ENCODE measurements around the gene TCF19.

Gene TCF19

DNA sequence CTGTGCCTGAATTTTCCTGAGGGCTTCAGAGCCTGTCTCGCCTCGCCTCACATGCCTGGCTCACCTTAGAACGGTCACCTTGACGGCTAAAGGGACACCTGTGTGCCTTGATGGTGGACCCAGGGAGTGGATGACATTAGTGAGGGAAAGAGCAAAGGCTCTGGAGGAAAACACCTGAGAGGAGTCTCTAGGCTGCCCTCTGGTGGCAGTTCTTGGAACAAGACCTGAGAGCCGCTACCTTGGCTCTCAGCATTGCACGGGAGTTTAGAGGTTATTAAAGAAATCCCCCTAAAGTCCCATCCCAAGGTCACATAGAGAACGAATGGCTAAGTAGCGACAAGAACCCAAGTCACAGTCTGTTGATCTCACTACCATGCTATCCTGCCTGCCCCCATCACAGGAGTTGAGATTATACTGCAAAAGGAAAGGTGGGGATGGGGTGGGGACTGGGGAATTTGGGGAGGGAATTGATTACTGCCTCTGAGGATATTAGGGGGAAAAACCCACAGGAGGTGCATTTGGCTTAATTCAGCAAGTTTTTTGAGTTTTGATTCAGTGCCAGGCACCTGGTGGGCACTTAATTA lies 30.2 kb upstream of the TCF19 start:
- DNase-seq = no peak

DNA sequence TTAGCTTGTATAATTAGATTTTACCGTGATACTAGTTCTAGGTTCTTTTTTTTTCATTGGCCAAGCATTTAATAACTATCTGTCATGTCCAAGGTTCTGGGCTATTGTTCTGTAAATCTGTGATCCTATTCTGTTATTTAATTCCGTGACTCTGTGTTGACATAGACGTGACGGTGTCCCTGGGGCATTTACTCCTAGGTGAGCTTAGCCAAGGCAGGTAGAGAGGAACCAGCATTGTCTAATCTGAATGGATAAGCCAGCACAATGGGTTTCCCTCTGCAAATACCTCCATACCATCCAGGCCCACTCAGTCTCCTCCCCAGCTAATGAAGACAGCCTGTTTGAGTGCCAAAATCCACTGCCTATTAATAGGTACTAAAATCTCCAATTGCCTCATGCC lies 29.3 kb upstream of the TCF19 start:
- DNase-seq = no peak

DNA sequence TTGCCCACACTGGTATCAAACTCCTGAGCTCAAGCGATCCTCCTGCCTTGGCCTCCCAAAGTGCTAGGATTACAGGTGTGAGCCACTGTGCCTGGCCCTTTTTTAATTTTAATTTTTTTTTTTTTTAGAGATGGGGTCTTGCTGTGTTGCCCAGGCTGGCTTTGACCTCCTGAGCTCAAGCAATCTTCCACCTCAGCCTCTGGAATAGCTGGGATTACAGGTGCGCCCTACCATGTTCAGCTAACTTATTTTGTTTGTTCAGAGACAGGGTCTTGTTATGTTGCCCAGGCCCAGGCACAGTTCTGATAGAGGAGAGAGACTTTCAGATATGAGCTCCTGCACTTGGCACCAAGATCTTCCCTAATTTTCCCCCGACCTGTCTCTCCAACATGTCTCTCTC lies 27.6 kb upstream of the TCF19 start:
- DNase-seq = no peak

DNA sequence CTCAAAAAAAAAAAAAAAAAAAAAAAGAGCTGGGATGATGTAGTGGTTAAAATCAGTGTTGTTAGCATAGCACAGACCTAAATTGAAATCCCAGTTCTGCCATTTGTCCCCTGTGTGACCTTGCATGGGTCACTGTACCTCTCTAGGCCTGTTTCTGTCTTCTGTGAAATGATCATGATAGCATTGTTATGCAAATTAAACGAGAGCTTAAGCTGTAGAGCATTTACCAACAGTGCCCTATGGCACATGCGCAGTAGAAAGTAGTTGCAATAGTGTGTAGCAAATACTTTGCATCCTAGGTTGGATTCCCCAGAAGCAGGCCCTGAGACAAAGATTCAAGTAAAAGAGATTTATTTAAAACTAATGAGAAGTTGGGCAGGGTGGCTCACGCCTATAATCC lies 26.8 kb upstream of the TCF19 start:
- no peak for DNase-seq

DNA sequence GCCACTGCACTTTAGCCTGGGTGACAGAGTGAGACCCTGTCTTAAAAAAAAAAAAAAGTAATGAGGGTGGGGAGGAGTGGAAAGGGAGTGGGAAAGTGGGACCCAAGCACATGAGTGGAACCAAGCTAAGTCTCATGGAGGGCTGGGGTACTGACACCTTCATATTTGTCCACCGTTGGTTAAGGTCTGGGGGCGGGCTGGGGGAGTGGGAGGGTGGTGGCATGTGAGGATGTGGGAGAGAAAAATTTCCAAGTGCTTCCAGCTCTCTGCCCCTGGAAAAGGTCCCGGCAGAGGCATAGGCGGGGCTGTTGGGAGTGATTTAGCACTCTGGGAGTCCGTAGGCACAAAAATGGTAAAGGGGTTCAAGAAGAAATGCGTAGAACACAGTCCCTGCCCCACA lies 25.6 kb upstream of the TCF19 start:
- DNase-seq = no peak

DNA sequence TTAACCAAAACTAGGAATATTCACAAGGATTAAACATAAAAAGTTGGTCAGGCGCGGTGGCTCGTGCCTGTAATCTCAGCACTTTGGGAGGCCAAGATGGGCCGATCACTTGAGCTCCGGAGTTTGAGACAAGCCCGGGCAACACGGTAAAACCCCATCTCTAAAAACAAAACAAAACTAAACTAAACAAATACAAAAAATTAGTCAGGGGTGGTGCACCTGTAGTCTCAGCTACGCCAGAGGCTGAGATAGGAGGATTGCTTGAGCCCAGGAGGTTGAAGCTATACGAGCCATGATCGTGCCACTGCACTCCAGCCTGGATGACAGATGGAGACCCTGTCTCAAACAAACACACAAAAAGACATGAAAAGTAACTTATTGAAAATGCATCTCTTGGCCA lies 22.7 kb upstream of the TCF19 start:
- no peak for DNase-seq

DNA sequence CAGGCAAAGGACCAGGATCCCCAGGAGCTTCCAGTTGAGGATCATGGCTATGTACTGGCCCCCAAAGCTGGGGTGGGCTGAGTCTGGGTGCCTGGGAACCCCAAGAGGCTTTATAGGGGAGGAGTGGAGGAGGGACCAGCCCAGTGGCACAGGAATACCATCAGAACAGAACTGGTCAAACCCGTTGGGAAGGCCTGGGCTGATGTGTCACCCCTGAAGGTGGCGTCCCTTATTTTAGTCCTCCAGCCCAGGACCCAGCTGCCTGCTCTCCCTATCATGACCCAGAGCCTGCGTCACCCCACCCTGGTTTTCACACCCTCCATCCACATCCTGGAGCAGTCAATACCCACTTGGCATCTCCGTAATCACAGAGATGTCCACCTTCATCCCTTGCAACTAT lies 19.4 kb upstream of the TCF19 start, which contains the start of gene PSORS1C2:
PSORS1C2 (minus strand) TSS at position 85 of the 400 bp plus-strand sequence; CDS start at position 45, 40 bp downstream.
- DNase-seq = no peak

DNA sequence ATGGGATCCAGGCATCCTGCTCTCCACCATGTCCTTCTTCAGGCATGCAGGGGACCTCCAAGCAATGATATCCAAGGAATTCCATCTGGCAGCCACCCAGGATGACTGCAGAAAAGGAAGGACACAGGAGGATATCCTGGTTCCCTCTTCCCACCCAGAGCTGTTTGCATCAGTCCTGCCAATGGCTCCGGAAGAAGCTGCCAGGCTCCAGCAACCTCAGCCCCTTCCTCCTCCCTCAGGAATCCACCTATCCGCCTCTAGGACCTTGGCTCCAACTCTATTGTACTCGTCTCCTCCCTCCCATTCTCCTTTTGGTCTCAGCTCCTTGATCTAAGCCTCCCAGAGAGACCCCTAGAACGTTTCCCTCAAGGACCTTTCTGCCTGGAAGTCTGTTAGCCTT lies 18.8 kb upstream of the TCF19 start:
- DNase-seq = no peak

DNA sequence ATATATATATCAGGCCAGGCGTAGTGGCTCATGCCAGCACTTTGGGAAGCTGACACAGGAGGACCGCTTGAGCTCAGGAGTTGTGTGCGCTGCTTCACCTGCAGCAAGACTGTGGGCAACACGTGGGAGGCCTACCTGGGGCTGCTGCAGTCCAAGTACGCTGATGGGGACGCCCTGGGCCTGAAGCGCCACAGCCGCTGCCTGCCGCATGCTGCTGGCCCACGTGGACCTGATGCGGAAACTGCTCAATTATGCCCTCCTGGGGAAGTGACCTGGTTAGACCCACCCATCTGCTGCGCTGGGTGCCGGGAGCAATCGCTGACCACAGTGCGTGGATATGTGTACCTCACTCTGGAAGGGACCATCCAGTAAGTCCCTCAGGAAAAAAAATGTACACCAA lies 17.7 kb upstream of the TCF19 start:
- DNase-seq = no peak

DNA sequence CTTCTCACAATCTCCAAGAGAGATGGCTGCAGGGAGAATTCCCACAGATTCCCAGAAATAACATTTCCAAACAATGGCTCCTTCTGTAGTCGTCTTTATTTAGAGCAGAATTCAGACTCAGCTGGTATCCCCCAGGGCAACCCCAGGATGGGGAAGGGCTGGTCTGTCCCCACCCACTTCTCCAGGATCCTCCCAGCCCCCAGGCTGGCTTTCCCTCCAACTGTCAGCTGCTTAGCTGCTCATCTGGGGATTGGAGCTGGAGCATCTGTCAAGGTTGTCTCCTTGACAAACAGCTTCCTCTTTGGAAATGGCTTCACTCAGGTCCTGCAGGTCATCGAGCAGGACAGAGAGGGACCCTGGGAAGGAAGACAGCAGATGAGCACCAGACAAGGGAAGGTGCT lies 16.0 kb upstream of the TCF19 start:
- no peak for DNase-seq

DNA sequence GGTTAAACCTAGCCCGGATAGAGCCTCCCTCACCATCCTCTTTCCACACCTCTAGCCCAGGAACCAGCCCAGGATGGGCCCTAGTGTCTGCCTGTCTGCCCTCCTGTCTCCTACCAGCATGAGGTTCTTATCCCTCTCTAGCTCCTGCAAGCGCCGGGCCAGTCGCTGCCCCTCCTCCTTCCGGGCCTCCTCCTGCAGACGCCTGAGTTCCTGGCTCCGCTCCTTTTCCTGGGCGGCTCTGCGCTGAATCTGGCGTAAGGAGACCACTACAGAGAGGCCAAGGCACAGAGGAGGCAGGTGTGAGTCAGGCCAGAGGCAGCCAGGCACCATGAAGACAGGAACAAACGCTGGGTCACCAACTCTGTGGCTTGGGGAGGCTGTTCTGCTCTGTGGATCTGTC lies 15.2 kb upstream of the TCF19 start:
- DNase-seq = no peak

DNA sequence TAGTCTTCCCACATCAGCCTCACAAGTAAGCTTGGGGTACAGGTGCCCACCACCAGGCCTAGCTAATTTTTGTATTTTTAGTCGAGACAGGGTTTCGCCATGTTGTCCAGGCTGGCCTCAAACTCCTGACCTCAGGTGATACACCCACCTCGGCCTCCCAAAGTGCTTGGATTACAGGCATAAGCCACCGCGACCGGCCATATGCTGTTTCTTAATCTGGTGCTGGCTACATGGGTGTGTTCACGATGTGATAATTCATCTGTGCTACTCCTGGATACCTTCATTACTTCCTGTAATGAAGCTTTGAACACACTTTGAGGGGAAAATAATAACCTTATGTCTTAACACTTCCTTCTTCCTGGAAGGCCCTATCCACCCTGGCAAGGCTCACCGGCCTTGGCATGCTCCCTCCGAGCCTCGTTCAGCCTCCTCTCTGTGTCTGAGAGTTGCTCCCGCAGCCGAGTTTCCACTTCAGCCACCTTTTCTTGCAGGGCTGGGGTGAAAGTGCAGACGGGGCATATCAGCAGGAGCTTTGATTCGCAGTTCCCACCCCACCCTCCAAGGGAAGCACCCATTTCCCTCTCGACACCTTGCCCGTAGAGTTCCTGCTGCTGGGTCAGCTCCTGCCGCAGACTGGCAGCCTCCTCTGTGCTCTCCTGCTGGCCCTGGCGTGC lies 14.0 kb upstream of the TCF19 start:
- no peak for DNase-seq

DNA sequence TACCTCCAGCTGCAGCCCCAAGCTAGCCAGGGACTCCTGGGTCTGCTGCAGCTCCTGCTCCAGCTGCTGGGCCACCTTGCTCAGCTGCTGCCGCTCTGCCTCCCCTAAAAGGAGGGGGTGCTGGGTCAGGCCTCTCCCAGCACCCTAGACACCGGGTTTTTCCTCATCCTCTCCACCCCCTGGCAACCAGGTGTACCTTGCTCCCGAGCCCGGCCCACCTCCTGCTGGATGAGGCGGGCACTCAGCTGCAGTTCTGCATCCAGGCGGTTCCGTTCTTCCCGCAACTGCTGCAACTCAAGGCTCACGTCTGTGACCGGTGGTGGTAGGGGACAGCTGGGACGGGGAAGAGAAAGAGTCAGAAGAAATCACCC lies 13.4 kb upstream of the TCF19 start:
- no peak for DNase-seq

DNA sequence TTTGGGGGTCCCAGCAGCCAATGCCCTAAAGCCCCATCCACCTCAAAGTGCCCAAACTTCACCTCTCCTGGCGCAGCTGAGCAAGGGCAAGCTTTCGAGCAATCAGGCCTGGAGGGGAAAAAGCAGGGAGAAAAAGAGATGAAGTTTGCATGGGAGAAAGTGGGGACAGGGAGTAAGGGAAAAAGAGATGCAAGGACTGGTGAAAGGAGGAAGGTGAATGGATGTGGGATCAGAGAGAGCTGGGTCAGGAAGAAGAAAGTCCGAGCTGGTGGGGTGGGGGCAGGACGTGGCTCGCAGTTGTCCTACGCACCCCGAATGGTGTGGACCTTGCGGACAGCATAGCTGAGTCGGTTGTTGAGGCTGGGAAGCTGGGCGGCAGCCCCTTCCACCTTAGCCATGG lies 13.0 kb upstream of the TCF19 start:
- no peak for DNase-seq

DNA sequence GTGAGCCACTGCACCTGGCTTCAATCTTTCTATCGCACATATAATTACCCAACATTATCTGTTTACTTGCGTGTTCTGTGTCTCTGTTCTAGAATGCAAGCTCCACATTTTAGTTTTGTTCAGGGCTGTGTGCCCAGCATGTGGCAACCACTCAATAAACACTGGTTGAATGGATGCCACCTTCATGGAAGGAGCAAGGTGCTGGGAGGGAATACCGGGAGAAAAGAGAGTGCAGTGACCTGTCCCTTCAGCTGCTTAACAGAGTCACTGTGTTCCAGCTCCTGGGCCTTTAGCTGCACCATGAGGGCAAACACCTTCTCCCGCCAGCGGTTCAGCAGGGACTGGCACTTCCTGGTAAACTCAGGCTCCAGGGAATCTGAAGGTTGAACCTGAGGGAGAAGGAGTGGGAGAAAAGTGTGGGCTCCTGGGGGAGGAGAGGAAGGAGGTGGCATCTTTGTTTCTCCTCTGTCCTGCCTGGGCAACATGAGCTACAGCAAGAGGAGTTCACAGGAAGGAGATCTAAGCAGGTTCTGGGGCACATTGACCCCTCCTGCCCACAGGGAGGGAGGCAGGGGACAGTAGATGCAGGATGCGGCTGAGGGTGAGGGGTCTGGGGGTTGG lies 8.5 kb upstream of the TCF19 start:
- DNase-seq = no peak

DNA sequence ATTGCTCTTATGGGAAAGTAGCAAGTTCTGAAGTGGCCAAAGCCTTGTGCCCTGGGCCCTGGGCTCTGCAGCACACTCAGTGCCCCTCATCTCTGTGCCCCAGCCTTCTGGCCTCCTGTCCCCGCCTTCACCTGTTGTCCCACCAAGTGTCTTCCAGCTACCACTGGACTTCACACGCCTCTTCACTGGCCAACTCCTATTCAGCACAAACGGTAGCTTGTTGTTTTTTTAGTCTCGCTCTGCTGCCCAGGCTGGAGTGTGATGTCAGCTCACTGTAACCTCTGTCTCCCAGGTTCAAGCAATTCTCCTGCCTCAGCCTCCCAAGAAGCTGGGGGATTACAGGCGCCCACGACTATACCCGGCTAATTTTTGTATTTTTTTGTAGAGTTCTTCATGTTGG lies 5.6 kb upstream of the TCF19 start:
- DNase-seq = no peak

DNA sequence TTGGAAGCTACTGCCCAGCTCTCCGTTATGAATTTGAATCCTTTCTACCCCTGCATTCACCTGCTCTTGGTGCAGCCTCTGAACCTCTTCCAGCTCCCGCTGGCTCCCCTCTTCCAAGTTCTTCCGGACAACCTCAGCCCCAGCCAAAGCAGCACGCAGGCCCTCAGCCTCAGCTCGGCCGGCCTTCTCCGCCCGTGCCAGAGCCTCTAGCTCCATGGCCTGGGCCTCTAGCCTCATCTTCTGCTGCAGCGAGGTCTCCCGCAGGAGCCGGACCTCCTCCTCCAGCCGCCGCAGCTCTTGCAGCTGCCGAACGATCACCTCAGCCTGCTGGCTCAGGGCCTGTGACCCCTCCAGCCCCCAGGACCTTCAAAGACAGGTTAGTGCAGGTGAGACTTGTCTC lies 4.0 kb upstream of the TCF19 start:
- DNase-seq = no peak

DNA sequence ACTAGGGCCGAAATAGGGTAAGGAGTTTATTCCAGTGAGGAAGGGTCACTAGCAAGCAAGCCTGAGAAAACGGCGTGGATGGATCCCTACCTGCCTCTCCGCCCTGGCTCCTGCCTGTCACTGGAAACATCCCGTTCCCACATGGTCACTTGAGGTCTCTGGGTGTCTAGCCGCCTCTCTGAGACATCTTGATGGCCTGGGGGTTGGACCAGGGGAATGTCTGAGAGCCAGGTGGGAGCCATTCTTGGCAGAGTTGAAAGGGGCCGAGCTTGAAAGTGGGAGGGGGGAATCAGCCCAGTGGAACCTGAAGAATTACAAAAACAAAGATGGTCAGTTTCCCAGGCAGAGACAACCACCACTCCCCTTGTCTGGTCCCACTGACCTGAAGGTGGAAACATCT lies 1.7 kb upstream of the TCF19 start:
- DNase-seq = no peak

DNA sequence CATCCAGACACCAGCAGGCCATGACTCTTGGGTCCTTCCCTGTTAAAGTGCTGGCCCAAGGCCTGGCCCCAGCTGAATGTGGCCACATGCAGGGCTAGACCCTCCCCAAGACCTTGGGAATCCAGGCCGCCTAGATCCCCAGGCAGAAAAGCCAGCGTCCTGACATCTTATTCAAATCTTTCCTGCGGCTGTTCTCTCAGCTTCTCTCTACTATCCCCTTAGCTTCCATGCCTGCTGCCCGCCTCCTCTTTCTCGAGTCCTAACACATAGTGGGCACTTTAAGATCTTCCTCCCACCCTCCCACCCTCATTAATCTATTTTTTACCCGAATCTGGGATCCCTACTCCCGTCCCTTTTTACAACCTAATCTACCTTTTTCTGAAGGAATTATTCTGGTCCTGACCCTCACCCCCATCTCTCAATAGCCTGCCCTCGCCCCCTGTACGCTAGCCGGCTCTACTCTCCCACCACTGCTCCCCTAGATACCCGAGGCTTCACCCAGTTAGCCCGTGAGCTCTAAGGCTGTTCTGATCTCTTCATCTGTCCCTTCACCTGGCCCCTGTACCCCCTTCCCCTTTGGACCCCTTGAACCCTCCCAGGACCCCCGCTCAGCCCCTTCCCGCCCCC lies 763 bp upstream of the TCF19 start, which contains the start of gene CCHCR1:
CCHCR1 (minus strand) TSS at position 290 of the 627 bp plus-strand sequence; CDS start at position 88, 202 bp downstream.
- DNase-seq = no peak

DNA sequence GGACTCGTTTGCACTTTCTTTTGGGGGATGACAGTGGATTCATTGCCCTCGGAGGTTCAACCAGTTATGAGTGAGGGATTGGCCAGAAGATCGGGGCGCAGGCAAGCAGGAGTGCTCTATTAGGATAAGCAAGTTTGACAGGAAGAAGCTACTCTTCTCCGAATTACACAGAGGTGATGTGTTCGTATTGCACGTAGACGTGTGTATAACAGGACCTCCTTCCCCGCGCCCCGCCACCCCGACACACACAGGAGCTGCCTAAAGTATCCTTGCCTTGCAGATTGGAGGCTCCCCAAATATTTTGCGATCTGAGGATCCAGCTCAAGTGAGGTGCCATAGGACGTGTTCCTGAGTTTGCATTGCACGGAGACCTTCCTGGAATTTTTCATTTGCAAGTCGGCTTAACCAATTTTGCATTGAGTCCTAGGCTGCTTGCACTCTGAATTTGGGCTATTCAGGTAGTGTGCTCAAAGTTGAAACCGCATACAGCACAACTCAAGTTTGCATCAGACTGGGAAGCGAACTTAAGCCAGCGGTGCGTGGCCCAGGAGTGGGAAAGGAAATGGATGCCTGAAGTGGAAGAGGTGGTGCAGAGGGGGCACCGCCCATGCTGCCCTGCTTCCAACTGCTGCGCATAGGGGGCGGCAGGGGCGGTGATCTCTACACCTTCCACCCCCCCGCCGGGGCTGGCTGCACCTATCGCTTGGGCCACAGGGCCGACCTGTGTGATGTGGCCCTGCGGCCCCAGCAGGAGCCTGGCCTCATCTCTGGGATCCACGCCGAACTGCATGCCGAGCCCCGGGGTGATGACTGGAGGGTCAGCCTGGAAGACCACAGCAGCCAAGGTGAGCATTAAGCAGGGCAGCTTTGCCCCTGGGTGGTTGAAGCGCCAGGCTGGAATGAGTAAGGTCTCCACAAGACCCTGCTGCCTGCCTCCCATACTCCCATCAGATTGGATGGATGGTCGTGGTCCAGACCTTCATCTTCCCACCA lies 770 bp downstream of the TCF19 start:
- DNase-seq = no peak

DNA sequence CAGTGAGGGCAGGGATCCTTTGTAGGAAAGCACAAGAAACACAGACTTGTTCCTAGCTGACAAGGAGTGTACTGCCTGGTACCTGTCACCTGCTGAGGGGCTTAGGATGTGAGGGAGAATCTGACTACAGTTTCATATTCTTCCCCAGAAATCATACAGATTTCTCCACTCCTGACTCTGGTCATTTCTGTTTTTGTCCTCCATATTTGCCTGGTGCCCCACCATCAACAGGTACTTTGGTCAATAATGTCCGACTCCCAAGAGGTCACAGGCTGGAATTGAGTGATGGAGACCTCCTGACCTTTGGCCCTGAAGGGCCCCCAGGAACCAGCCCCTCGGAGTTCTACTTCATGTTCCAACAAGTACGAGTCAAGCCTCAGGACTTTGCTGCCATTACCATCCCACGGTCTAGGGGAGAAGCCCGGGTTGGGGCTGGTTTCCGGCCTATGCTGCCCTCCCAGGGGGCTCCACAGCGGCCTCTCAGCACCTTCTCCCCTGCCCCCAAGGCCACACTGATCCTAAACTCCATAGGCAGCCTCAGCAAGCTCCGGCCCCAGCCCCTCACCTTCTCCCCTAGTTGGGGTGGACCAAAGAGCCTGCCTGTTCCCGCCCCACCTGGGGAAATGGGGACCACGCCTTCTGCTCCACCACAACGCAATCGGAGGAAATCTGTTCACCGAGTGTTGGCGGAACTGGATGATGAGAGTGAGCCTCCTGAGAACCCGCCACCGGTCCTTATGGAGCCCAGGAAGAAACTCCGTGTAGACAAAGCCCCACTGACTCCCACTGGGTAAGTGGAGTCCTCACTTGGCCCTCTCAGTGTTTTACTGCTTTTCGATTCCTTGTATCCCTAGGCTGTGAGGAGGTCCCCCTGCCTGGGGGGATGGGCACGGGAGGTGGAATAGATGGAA lies 3.1 kb downstream of the TCF19 start:
- no peak for DNase-seq
